Measurements from ENCODE around the gene SAP30BP.
"Not testable (repeated sequence)": the region's sequence is repeated elsewhere in the genome, so short reads cannot be mapped to it uniquely, and the experiment has no call there.

The SAP30BP gene

GRCh38 chr17:75633486-75634375 is 33.4 kb upstream of the SAP30BP start:
- peak in 54 of 56 donors; percentile 17 to 83 (median 64) for DNase-seq

DNA sequence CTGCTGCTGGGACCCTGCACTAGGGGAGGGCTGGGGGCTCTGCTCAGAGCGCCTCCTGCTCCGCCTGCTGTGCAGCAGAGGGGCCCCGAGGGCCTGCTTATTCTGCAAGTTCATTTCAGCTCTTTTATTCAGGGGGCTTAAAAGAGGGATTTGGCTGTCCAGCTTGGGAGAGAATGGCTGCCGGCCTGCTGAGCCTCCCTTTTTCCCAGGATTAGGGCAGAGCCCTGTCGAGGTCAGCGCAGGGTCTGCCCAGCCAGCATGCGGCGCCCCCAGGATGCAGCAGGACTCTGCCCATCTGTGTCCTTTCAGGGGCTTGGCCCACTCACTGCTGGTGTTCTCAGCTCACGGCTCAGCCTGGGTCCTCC is 32.8 kb upstream of the SAP30BP start:
- no peak for DNase-seq

DNA sequence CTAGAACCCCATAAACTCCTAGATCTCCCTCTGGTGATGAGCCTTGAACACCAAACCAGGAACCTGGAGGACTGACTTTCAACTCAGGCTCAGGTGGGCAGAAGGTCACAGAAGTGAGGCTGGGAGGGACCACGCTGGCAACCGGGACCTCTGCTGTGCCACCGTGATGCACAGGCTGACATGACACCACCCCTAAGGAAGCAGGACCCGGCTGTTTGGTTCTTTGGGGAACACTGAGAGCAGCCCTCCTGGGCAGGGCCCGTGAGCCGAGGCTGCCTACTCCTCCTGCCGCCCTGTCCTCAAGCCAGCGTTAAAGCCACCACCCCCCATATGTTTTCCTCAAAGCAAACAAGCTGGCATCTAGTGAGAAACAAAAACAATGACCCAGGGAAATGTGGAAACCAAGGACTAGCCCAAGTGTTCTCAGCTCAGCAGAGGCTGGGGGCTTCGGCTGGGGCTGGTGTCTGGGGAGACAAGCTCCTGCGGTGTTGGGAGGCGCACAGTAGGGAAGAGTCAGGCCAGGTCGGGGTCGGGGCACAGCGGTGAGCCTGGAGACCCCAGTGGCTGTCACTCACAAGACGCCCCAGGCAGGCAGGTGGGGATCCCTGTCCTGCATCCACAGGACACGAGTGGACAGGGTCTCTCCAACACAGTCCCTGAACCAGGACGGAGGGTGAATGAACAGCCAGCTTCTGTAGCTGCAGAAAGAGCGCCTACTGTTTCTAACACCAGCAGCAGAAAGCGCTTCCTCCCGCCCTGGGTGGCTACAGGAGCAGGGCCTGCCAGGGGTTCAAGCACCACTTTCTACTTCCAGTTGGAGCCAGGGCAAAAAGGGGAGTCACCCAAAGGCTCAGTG is 32.2 kb upstream of the SAP30BP start:
- peak in 9 of 56 donors; percentile 15 to 52 (median 38) for DNase-seq

- DNase-seq = peak in 24 of 56 donors; percentile 15 to 66 (median 42)
Measured at GRCh38 chr17:75635610-75636202, 31.4 kb upstream of the SAP30BP start.

GRCh38 chr17:75636381-75637142 is 30.6 kb upstream of the SAP30BP start:
- DNase-seq = no peak

DNA sequence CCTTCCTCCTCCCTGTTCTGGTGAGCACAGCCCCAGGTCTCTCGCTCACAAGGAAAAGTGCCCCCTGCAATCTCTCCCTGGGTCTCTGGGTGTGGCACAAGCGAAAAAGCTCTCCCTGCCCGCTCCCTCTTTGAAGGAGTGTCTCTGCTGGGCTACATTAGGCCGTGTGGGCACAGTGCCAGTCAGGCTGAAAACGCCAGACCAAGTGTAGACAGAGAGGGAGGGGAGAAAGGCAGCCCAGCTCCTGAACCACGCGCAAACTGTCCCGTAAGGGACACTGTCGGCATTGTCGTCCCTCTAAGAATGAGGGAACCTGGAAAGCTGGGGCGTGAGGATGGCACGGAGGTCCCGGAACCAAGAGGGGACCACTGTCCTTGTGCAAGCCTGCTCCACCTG is 30.0 kb upstream of the SAP30BP start:
- peak in 22 of 56 donors; percentile 4 to 66 (median 36) for DNase-seq

GRCh38 chr17:75637551-75637950 is 29.6 kb upstream of the SAP30BP start:
- DNase-seq = no peak

- not testable (repeated sequence) for DNase-seq
Measured at GRCh38 chr17:75638039-75638438, 29.1 kb upstream of the SAP30BP start.

GRCh38 chr17:75638893-75639292 is 28.2 kb upstream of the SAP30BP start:
- no peak for DNase-seq

DNA sequence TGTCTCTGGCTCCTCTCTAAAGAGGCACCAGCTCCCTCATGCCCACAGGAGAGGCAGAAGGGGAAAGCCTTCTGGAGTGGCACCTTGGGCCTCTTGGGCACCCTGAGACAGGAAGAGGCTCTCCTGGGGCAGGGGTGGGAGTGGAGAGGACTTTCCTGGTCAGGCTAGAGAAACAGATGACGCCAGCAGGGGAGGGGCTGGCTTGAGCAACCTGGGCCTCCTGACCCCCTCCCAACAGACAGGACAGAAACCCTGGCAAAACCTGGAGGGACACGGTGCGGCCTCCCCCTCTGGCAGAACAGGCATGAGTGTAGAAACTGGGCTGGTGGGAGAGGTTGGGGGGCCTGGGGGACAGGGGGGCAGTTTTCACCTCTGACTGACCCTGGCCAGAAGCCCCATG is 27.8 kb upstream of the SAP30BP start:
- DNase-seq = no peak

GRCh38 chr17:75639771-75640555 is 27.2 kb upstream of the SAP30BP start:
- DNase-seq = no peak

- no peak for DNase-seq
Measured at GRCh38 chr17:75640556-75641119, 26.5 kb upstream of the SAP30BP start.

DNA sequence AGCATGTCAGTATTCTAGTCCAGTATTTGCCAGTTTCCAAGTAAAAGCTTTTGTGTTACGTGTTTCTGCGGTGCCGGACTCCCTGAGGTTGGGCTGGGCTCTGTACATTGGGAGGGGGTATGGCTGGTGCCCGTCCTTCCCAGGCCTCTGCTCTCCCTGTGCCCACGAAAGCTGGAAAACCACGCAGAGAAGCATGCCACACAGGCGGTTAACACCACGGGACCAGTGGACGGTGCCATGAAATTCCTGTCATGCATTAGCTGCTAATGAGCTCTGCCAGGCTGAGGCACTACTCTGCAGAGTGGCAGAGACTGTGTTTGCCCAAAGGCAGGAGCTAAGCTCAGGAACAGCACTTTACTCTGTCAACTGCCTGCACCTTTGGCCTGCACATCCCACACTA is 25.8 kb upstream of the SAP30BP start:
- peak in 17 of 56 donors; percentile 8 to 68 (median 40) for DNase-seq

GRCh38 chr17:75642182-75642783 is 24.9 kb upstream of the SAP30BP start:
- DNase-seq = no peak

DNA sequence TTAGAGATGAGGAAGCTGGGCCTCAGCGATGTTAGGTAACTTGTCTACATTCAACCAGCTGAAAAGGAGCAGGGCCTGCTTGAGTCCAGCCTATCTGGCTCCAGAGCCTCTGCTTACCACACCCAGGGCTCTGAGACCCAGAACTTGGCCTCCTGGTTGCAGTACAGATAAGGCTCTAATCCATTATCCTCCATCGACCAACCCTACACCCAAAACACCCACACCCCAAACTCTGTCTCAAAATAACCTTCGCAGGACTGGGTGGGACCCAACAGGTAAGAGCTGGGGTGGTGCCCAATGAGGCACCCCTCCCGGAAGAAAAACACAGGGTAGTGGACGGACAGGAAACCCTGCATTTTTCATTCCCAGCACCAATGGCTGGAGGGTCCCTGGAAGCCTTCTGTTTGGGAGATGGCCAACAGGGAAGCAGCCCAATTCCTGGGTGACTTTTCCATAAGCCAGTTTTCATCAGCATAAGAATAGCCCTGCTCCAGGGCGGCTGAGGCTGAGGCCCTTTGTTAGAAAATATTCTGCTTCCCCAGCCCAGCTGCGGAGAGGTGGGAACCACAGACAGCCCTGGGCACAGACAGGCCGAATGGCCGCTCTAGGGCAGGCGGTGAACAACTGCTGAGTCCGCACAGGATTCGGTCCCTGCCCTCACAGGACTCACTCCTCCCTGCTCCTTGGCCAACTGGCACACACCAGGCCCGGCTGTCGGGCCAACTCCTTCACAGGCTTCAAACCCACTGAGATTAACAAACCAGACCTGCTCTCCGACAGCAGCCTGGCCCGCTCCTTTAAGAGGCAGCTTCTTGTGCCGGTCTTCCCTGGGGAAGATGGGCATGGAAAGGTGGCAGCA is 24.1 kb upstream of the SAP30BP start:
- peak in 11 of 56 donors; percentile 9 to 55 (median 29) for DNase-seq

- no peak for DNase-seq
Measured at GRCh38 chr17:75643643-75644017, 23.5 kb upstream of the SAP30BP start.

DNA sequence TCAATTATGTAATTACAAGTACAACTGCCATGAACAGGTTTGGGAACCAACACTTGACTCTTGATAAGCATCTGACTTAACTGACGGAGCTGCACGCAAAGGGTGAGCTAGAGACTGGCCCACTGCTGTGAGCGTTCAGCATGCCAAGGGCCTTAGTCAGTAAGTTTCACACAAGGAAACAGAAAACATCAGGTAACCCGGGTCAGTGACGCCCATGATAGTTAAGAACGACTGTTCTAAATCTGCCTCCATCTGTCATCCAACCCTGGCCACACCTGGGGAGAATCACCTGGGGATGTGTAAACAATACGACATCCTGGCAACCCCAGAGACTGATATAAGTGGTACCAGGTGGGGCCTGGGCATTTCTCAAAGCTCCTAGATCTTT is 21.6 kb upstream of the SAP30BP start:
- DNase-seq = no peak

DNA sequence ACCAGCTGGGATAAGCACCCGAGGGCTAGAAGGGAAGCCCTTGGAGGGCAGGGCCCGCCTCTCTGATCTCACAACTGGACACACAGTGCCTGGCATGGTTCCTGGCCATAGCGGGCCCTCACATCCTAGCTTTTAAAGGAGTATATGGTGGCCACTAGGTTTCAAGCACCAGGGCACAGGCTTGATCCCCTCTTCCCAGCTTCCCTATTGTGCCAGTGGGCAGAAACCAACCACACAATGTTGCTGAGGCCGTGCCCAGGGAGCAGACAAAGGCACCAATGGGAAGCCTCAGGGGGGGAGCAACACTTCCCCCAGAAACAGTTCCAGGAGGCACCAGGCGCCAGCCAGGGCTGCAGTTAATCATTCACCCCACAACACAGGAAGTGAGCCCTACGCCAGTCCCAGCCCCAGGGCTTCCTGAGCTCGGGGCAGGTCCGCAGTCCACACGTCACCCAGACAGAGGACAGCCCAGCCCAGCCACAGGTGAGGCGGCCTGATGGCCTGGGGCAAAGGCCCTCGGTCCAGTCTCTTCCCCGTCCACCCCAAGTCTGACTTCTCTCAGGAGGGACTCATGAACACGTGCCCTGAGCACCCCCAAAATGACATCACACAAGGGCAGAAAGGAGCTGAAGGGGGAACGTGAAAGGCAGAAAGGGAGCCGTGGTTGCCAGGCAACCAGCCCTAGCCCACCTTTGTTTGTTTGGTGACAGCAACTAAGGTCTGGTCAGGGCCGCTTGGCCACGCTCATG is 21.1 kb upstream of the SAP30BP start:
- peak in 53 of 56 donors; percentile 28 to 92 (median 74) for DNase-seq
